Measurements from ENCODE around the gene TBC1D22A. TPM values are rescaled to one million over a fixed set of nuclear protein-coding genes. Genes with fewer than 3 reads are reported as not detected.

The TBC1D22A gene
- polyA plus RNA-seq, 1 donor from 2014 or later, result 9.3 TPM

- Histone ChIP-seq H3K27me3 (ENCODE audit: insufficient read depth, low read depth, low read length) (no peaks in the 10 kb centered on the region), H3K4me2 (ENCODE audit: low read length) (no peak overlapping the region), H3K79me2 (replicated peaks; ENCODE audit: insufficient read depth, low read length) (no peaks in the 10 kb centered on the region), H3K9me3 (ENCODE audit: low read length) (no peaks in the 10 kb centered on the region), H2AFZ (ENCODE audit: low read depth, low read length) (no peak overlapping the region), H3K4me3 (ENCODE audit: low read length) (no peak overlapping the region), H3K9me2 (ENCODE audit: insufficient read depth, low read length) (no peaks in the 10 kb centered on the region), H4K20me1 (ENCODE audit: insufficient read depth) (no peaks in the 10 kb centered on the region), H3F3A (ENCODE audit: insufficient read depth, low read length, poor library complexity, severe bottlenecking) (no peaks in the 10 kb centered on the region), H3K27ac (ENCODE audit: low read length) (no peak overlapping the region), H3K9ac (ENCODE audit: low read length) (no peak overlapping the region), H3K36me3 (ENCODE audit: insufficient read depth, low read length) (no peaks in the 10 kb centered on the region)
- TF ChIP-seq POLR2AphosphoS5 (IDR thresholded peaks at IDR 0.05), result no peak
- TF ChIP-seq EZH2 (IDR thresholded peaks at IDR 0.05; ENCODE audit: borderline replicate concordance, insufficient read depth, low read length, poor library complexity, severe bottlenecking), result no peak
- no peak for TF ChIP-seq SMC3 (conservative IDR thresholded peaks at IDR 0.05; ENCODE audit: poor library complexity)
- TF ChIP-seq, protein P1, sequence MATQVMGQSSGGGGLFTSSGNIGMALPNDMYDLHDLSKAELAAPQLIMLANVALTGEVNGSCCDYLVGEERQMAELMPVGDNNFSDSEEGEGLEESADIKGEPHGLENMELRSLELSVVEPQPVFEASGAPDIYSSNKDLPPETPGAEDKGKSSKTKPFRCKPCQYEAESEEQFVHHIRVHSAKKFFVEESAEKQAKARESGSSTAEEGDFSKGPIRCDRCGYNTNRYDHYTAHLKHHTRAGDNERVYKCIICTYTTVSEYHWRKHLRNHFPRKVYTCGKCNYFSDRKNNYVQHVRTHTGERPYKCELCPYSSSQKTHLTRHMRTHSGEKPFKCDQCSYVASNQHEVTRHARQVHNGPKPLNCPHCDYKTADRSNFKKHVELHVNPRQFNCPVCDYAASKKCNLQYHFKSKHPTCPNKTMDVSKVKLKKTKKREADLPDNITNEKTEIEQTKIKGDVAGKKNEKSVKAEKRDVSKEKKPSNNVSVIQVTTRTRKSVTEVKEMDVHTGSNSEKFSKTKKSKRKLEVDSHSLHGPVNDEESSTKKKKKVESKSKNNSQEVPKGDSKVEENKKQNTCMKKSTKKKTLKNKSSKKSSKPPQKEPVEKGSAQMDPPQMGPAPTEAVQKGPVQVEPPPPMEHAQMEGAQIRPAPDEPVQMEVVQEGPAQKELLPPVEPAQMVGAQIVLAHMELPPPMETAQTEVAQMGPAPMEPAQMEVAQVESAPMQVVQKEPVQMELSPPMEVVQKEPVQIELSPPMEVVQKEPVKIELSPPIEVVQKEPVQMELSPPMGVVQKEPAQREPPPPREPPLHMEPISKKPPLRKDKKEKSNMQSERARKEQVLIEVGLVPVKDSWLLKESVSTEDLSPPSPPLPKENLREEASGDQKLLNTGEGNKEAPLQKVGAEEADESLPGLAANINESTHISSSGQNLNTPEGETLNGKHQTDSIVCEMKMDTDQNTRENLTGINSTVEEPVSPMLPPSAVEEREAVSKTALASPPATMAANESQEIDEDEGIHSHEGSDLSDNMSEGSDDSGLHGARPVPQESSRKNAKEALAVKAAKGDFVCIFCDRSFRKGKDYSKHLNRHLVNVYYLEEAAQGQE (IDR thresholded peaks at IDR 0.05; ENCODE audit: borderline replicate concordance), result no peak
- TF ChIP-seq TAF1 (IDR thresholded peaks at IDR 0.05; ENCODE audit: low read depth), result no peak
- TF ChIP-seq, protein P2, sequence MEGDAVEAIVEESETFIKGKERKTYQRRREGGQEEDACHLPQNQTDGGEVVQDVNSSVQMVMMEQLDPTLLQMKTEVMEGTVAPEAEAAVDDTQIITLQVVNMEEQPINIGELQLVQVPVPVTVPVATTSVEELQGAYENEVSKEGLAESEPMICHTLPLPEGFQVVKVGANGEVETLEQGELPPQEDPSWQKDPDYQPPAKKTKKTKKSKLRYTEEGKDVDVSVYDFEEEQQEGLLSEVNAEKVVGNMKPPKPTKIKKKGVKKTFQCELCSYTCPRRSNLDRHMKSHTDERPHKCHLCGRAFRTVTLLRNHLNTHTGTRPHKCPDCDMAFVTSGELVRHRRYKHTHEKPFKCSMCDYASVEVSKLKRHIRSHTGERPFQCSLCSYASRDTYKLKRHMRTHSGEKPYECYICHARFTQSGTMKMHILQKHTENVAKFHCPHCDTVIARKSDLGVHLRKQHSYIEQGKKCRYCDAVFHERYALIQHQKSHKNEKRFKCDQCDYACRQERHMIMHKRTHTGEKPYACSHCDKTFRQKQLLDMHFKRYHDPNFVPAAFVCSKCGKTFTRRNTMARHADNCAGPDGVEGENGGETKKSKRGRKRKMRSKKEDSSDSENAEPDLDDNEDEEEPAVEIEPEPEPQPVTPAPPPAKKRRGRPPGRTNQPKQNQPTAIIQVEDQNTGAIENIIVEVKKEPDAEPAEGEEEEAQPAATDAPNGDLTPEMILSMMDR (IDR thresholded peaks at IDR 0.05; ENCODE audit: poor library complexity, severe bottlenecking), result no peak
- TF ChIP-seq EP300 (conservative IDR thresholded peaks at IDR 0.05; ENCODE audit: poor library complexity, severe bottlenecking), result no peak
- no peak for TF ChIP-seq RAD21 (conservative IDR thresholded peaks at IDR 0.05)
- TF ChIP-seq MXI1 (conservative IDR thresholded peaks at IDR 0.05; ENCODE audit: poor library complexity, severe bottlenecking), result no peak
Observed at GRCh38 chr22:46996595-46997310, 234.3 kb downstream of the TBC1D22A start.

GRCh38 chr22:46997311-46997970, 235.0 kb downstream of the TBC1D22A start:
- no peaks in the 10 kb centered on the region for H3K79me2 ChIP-seq (replicated peaks; ENCODE audit: insufficient read depth, low read length)

More at GRCh38 chr22:46997311-46997970, 235.0 kb downstream of the TBC1D22A start:
- Histone ChIP-seq H3K4me2 (ENCODE audit: low read length) (no peak overlapping the region), H4K20me1 (ENCODE audit: insufficient read depth) (no peaks in the 10 kb centered on the region), H3K9me3 (ENCODE audit: low read length) (no peaks in the 10 kb centered on the region), H3F3A (ENCODE audit: insufficient read depth, low read length, poor library complexity, severe bottlenecking) (no peaks in the 10 kb centered on the region), H3K4me3 (ENCODE audit: low read length) (no peak overlapping the region), H3K27me3 (ENCODE audit: insufficient read depth, low read depth, low read length) (no peaks in the 10 kb centered on the region), H3K9ac (ENCODE audit: low read length) (no peak overlapping the region), H3K27ac (ENCODE audit: low read length) (no peak overlapping the region), H3K36me3 (ENCODE audit: insufficient read depth, low read length) (no peaks in the 10 kb centered on the region), H3K9me2 (ENCODE audit: insufficient read depth, low read length) (no peaks in the 10 kb centered on the region), H2AFZ (ENCODE audit: low read depth, low read length) (no peak overlapping the region)
- TF ChIP-seq TAF1 (IDR thresholded peaks at IDR 0.05; ENCODE audit: low read depth), result no peak
- TF ChIP-seq, protein P2 (IDR thresholded peaks at IDR 0.05; ENCODE audit: poor library complexity, severe bottlenecking), result no peak
- TF ChIP-seq EP300 (conservative IDR thresholded peaks at IDR 0.05; ENCODE audit: poor library complexity, severe bottlenecking), result no peak
- TF ChIP-seq SMC3 (conservative IDR thresholded peaks at IDR 0.05; ENCODE audit: poor library complexity), result no peak
